Activated CD8-positive, alpha-beta memory T cell treated with anti-CD3 and anti-CD28 coated beads for 36 hours (primary cell): ENCODE measurements around the gene SYNDIG1. TPM values are rescaled to one million over a fixed set of nuclear protein-coding genes. Genes with fewer than 3 reads are reported as not detected.

ENCODE experiments used
- CTCF ChIA-PET: fragments of 350-600 bp; sonication (Branson Sonifier 250); formaldehyde crosslinking; loops from one replicate; lab custom pipeline; 2021; ENCODE audit warnings: antibody characterized with exemption; lab: Charles Lee
- POLR2A ChIA-PET: fragments of 350-600 bp; sonication (Branson Sonifier 250); formaldehyde crosslinking; loops from one replicate; lab custom pipeline; 2021; ENCODE audit warnings: antibody characterized with exemption; lab: Charles Lee
- total RNA-seq, 2 experiments: library from RNA; stranded (reverse); gene quantifications; one replicate each; pipeline ENCODE4 v1.2.3, GENCODE V29; 2021

The SYNDIG1 gene
- total RNA-seq, 2 experiments from 2014 or later = not detected

DNA sequence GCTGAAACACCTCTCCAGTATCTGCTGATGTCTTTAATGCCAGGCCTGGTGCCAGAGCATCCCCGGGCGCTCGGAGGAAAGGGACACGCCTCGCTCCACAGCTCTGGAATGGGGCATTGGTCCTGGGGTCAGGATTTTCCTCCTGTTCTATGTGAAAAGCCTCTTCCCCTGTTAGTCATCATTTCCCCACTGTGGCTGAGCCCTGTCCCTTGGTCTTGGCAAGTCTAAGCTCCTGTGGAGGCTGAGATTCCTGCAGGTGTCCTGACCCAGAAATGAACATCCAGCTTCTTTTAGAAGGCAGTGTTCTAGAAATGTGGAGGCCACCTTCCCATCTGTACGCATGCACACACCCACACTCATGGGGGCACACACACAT is 19.4 kb downstream of the SYNDIG1 start:
- CTCF ChIA-PET = no interaction called here
- POLR2A ChIA-PET = no interaction called here

DNA sequence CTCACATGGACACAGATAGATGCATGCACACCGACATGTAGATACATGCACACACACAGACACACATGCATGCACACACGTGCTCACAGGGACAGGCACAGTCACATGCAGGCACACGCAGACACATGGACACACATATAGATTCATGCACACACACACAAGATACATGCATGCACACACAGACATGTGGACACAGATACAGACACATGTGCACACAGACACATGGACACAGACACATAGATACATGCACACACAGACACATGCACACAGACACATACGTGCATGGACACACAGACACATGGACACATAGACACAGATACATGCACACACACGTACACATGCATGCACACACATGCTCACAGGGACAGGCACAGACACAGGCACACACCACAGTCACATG is 19.8 kb downstream of the SYNDIG1 start:
- CTCF ChIA-PET = no interaction called here
- POLR2A ChIA-PET = no interaction called here

DNA sequence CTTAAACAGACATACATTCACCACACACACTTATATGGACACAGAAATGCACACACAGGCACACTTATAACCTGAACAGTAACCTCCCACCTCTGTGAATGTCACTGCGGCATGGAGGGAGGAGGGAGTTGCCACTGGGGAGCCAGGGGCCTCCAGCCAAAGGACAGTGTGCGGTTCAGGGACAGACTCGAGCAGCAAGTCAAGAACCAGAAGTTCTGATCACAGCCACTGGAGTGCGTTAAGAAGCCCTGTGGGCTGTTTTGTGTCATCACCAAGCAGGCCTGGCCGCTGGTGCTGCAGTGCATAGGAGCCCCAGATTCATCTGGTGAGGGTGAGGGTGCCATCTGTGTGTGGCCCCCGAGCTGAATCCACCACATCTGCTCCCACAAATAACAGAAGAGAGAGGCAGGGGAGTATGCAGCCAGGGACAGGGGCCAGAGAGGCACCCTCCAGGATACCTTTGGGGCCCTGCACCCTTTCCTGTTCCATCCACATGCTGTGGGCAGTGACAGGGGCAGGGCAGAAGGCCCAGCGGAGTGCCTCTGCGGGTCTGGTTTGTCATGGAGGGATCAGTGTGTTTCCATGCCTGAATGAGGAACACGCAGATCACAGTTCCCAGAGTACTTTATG is 20.3 kb downstream of the SYNDIG1 start:
- POLR2A ChIA-PET = no interaction called here
- CTCF ChIA-PET = no interaction called here

DNA sequence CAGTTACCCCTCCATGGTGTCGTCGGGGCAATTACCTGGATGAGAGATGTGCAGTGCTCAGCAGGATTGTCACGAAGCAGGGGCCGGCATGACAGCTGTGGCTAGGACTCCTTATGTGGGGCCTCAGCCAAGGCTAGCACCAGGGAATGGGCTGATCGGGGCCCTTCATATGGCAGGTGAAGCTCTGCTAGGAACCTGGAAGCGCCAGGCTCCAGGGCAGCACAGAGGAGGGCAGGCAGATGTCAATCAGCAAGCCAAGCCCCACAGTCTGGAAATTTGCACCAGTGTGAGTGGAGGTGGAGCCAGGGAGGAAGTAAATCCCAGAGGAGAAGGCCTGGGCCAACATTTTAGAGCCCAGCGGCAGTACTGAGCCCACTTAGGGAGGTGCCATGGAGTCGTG is 21.2 kb downstream of the SYNDIG1 start:
- CTCF ChIA-PET = no interaction called here
- POLR2A ChIA-PET = no interaction called here

DNA sequence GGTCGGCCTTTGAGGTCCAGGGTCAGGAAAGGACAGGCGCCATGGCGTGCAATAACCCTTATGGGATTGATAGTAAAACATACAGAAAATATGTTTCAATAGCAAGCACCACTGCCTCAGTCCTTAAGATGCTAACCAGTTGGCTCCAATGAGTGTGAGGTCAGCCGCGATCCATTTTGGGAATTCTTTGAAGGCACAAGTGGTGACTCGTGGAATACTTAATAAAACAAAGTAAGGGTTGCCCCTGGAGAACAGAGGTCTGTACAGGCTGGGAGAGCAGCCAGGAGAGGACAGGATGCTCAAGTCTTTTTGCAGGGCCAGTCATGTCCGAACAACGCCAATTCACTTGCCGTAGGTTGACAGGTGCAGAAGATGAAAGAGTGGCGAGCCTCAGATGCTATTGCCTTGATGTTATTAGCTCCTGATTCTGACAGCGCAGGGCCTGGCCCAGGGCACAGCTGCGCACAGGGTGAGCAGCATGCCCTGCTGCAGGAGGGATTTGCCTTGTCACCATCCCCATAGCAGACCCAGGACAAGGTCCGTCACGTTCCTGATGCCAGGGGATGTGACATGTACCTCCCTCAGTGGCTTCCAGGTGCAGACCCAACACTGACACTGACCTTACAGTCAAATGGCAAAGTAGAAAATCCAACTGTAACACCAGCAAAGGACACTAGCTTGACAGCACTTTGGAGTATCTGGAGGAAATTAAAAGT is 21.8 kb downstream of the SYNDIG1 start:
- ChIA-PET CTCF (no interaction called here), POLR2A (no interaction called here)

DNA sequence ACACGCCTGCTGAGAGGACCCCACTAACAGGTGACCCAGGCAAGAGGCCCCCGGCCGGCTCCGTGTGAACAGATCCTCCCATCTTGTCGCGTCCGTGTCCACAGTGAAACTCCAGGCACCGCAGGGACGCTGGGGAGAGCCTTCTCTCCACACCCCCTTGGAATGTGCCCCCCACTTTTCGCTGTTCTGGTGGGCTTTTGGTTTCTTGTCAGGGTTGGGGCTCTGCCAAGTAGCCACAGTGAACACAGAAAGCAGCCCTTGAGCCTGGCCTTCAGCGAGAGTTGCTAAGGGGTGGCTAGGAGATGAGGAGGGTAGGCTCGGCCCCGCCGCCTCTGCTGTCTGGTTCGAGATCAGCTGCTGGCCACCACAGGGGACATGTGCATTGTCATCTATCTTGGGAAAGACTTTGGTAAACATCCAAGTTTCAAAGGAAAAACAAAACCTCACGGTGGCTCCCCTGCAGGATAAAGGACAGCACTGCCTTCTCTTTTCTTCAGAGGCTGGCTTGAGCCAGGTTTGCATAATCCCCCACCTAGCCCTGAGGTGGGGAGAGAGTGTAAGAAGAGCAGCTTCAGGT is 22.7 kb downstream of the SYNDIG1 start:
- ChIA-PET CTCF (no interaction called here), POLR2A (no interaction called here)

DNA sequence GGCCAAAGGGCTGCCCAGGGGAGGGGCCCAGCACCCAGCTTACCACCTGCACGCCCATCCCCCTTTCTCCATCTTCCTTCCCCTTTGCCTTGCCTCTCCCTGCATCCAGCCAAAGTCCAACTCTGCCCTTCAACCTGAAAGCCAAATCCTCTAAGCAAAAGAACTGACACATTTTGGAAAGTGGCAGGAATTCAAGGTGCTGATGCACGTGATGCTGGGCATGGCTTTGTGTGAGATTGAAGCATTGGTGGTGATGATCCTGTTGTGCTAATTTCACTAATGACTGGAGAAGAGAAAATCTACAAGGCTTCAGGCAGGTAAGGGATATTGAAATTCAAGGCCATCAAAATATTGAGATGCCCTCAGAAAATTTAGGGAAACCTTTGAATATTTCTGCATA is 23.3 kb downstream of the SYNDIG1 start:
- POLR2A ChIA-PET = no interaction called here

DNA sequence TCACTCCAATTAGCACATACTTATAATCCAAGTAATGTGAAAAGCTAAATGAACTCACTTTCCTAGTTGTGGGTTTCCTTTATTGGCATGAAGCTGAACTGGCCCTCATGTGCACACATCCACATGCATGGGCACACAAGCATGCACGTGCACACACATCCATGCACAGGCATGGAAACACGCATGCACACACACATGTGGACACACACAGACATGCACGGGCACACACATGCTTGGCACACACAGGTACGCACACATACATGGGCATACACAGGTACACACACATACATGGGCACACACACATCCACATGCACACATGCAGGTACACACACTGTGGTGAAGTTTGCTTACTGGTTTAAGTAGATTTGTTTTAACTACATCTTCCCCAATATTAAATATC is 23.8 kb downstream of the SYNDIG1 start:
- ChIA-PET CTCF (no interaction called here), POLR2A (no interaction called here)

More for the DNA sequence above, 23.3 kb downstream of the SYNDIG1 start:
- CTCF ChIA-PET = no interaction called here

DNA sequence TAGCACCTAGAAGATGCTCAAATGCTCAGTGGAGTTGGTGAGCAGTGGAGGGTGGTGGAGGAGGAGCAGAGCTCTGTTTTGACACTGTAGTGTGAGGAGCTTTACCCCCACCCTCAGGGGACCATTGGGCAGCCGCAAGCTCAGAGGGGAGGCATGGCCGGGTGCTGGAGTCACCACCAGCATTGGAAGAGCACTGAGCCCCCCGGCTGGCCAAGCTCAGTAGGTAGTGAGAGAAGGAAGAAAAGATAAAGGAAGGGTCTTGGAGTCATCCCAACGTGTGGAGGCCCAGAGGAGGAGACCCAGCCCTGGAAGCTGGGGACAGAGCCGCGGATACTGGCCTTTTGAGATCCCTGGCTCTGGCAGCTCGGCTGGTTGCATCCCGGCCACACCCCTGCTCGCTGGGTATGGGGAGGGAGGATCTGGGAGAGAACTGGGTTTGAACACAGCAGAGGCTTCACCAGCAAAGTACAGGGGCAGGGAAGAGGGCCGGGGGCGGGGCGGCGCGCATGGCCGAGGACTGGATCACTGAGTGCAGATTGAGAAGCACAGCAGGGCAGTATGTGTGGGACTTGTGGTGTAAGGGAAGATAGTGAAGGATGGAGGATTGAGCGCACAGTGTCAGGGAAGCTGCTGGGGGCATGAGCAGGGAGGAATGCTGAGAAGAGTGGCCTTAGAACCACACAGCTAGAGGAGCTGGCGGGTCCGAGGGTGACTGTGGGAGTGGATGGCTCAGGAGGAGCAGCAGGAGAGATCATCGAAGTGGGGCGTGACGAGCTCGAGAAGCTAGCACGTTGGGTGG is 24.4 kb downstream of the SYNDIG1 start:
- ChIA-PET POLR2A (no interaction called here), CTCF (no interaction called here)

DNA sequence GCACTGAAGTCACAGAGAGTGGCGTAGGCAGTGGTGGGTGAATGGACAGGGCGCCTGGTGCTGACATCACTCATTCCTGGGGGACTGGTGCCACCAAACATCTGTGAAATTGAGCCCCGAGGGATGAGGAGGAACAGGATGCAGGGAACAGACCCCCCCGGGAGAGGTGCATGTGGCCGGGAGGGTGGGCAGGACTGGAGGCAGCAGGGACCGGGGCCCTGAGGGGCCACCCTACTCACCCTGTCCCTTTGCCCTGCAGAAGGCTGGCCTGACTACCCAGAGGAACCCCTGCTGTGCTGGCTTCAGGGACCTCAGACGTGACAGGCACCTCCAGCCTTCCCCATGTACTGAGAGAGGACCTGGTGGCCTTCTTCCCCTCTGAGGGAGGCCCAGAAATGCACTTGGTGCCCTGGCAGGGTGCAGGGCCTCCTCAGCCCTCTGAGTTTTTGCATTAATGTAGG is 25.1 kb downstream of the SYNDIG1 start:
- ChIA-PET POLR2A (no interaction called here), CTCF (no interaction called here)

DNA sequence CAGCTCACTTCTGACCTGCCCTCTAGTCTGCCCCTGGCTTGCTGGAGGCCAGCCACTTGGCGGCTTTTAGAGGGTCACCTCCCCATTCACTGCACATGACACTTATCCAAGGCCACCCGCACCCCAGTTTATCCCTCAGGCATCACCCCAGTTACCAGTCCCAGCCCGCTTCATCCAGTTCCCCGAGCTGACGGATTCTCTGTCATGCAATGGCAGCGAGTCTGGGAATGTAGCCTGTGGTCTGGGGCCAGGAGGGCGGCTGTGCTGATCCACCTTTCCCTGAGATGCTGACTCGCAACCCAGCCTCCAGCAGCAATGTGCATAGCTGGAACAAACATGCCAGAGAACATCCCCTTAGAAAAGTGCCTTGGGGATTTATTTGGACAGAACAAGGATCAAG is 25.8 kb downstream of the SYNDIG1 start:
- ChIA-PET POLR2A (no interaction called here), CTCF (no interaction called here)

DNA sequence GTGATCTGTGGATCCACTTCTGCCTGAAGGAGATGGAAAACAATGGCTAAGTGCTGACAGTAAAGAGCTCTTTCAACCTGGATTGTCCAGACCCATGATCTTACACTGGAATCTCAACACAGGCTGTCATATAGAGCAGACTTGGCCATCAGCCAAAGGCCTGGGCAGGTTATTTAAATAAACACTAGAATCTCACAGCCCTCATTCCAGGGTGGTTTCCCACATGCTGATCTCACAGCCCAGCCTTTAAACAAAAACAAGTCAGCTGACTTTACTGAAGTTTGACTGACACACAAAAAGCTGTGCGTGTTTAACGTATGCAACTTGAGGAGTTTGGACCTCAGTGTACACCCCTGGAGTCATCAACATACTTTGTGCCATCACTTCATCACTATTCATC is 28.4 kb downstream of the SYNDIG1 start:
- POLR2A ChIA-PET = no interaction called here
- CTCF ChIA-PET = no interaction called here

DNA sequence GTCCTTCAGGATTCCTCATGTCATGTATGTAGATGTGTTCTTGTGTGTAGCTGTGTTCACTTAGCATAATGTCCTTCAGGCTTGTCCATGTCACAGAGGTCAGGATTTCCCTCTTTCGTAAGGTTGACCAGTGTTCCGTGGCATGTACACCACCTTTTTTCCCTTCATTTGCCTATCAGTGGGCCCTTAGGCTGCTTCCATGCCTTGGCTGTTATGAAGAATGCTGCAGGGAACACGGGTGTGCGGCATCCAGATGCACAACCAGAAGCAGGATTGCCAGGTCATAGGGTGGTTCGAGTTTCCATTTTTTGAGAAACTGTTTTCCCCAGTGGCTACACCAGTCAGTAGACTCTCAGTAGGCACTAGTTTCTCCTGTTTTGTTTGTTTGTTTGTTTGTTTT is 29.2 kb downstream of the SYNDIG1 start:
- ChIA-PET CTCF (no interaction called here), POLR2A (no interaction called here)

DNA sequence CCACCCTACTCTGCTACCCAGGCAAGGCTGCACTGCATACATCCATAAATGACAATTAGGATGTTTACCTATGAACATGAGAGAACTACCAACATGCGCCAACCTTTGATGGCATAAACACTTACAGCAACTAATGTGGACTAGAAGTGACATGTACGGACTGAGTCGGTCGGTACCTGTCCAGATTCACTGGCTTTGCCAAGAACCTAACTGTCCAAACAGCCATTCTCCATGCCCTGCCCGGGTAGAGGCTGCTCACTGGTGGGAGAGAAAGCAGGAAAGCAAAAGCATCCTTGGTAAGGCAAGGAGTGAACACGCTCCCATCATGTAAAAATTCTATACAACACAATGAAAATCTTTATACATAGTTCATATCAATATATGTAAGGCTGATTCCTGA is 30.0 kb downstream of the SYNDIG1 start:
- CTCF ChIA-PET = no interaction called here
- POLR2A ChIA-PET = no interaction called here

DNA sequence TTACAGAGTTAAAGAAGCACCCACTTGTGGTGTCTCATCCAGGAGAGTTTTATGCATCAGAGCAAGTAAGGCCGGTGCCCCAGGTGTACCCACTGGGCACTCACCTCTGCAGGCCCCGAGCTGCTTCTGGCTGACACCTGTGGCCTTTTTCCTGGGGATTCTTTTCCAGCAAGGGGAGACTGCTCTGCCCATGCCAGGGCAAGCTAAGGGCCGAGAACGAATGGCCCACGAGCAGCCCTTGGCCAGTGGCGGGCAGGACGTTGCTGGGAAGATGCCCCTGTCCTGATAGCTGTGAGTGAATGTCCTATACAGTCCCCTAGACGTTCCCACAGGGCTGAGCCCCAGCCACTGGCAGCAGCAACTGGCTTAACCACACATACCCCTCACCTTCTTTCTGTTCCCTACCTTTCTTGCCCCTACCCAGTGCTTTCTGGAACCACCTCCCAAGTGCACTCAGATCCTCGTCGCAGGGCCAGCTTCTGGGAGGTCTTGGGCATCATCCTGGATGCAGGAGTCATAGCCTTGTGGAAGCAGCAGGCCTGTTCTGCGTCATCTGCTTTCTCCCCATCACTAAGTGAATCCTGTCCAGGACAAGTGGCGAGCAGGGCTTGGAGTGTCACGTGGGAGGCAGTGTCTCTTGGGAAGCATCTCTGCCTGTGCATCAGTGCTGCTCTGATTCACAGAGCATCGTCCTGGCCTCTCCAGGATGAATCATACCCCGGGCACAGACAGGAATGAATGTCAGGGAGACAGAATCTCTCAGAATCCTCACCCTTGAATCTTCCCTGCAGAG is 32.5 kb downstream of the SYNDIG1 start:
- CTCF ChIA-PET = no interaction called here
- POLR2A ChIA-PET = no interaction called here

DNA sequence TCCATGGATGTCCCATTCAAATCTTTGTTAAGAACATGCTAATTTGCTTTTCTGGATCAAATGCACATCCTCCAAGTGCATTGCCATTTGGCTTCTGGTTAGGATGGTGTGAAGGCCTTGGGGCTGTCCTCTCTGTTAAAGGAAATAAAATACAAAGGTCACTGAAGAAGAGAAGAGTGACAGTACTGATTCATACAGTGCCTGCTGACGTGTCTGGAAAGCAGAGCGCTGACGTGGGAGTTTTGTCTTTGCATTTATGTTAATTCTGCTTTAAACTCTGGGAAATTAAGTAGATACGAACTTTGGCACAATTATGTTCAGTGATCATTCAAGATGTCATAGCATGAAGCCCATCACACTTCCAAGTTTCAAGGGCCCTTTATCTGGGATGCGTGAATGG is 33.2 kb downstream of the SYNDIG1 start:
- POLR2A ChIA-PET = no interaction called here
- CTCF ChIA-PET = no interaction called here

DNA sequence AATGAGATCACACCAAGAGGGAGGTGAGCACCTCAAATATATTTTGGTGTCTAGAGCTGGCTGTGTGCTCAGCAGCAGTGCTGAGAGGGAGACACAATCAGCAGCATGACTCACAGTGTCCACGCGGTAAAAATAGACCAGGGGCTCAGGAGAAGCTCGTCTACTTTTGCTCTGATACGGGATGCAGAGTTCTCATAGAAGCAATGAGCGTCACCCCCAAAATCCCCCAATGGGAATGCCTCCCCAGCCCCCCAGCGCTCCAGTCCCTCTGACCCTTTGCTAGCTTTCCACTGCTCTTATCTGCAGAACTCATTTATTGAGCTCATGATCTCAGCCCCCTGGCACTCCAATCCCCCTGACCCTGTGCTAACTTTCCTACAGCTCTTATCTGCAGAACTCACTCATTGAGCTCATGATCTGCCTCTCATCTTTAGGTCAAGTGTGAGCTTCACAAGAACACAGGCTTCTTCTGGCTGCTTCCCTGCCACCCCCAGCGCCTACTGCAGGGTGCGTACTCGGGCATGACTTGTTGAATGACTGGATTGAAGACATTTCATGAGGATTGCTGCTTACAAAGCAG is 34.0 kb downstream of the SYNDIG1 start:
- ChIA-PET POLR2A (no interaction called here), CTCF (no interaction called here)

DNA sequence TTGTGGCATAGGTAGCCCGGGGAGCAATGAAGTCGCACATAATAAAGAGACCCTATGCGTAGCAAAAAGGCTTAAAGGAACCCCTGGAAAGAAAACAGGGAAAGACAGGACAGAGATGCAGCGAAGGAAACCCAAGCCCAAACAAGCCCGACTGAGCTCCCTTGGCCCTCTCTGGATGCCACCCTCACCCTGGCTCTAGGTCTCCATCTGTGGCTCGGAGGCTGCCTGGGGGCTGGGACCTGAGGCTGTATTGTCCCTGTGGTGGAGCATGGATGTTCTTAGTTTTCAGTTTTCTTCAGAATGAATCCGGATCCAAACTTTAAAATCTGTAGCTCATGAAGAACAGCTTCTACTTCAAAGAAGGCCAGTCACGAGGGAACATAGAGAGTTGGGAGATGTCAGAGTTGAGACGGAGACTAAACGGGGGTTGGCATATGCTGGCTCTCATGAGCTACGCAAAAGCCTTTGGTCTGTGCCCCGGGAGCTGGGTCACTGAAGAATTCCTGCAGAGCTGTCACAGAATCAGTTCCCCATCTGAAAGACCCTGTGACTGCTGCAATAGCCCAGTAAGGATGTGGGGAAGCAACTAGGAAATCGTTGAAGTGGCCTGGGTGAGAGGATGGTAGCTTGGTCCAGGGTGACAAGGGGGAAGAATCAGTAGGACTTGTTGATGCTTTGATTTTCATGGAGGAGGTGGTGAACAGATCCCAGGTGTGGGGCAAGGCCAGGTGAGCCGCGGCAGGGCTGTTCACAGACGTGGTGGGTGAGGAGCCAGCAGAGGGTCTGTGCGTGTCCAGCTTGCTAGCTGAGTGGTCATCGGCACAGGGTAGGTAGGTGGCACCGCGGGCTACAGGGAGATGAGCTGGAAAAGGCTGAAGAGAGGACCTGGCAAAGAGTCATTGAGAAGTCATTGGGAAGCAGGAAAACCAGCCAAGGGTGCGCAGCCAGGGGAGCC is 35.2 kb downstream of the SYNDIG1 start:
- ChIA-PET POLR2A (no interaction called here), CTCF (no interaction called here)
